Endothelial cell of umbilical vein (primary cell): ENCODE data around the gene SMAD6. TPM values are rescaled to one million over a fixed set of nuclear protein-coding genes. Genes with fewer than 3 reads are reported as not detected.

Experiments
- BruUV-seq: library from RNA; stranded (reverse); fragments of 400-500 nt; replicated peaks from 2 replicates; lab custom pipeline; 2021; lab: Mats Ljungman, UMichigan
- CTCF ChIA-PET: fragments of 300-600, 350-600 bp; sonication (Branson Sonifier 250); formaldehyde crosslinking; loops from one replicate; lab custom pipeline; 2021; ENCODE audit warnings: antibody characterized with exemption, inconsistent platforms; lab: Charles Lee
- POLR2A ChIA-PET: fragments of 300-600, 350-600 bp; sonication (Branson Sonifier 250); formaldehyde crosslinking; loops from one replicate; lab custom pipeline; 2021; ENCODE audit warnings: antibody characterized with exemption, inconsistent platforms; lab: Charles Lee
- DNase-seq: peaks from one replicate; pipeline ENCODE4 v3.0.0-alpha.2; 2011; ENCODE audit warnings: low read depth, low spot score
- FAIRE-seq: peaks from 2 replicates; lab custom pipeline; 2011; peaks lifted over from hg19 to GRCh38; lab: Jason Lieb, UNC
- H2AFZ ChIP-seq: 2 replicates; pipeline ENCODE4 v1.6.0; 2012; ENCODE audit warnings: low read depth, low read length, control low read depth, inconsistent platforms
- H3K27ac ChIP-seq: 2 replicates; pipeline ENCODE4 v1.5.1; 2011; ENCODE audit warnings: low read depth, mild to moderate bottlenecking, control low read depth, low read length, moderate library complexity; ENCODE audit not compliant: insufficient read depth
- H3K27me3 ChIP-seq, 2 experiments: 2 replicates each; pipeline versions ENCODE4 v1.6.0 to v1.6.1; 2011; ENCODE audit warnings: low read length in 2 of 2, mixed read lengths in 1 of 2; ENCODE audit not compliant: control insufficient read depth in 2 of 2, insufficient read depth in 2 of 2
- H3K36me3 ChIP-seq, 2 experiments: 2 replicates in 1 of 2; 3 replicates in 1 of 2; pipeline ENCODE4 v1.5.1; 2011; ENCODE audit warnings: low read length in 2 of 2, mild to moderate bottlenecking in 1 of 2, moderate library complexity in 1 of 2; ENCODE audit not compliant: control insufficient read depth in 2 of 2, insufficient read depth in 2 of 2; ENCODE audit errors: extremely low read depth in 1 of 2
- H3K4me1 ChIP-seq: 3 replicates; pipeline ENCODE4 v1.5.1; 2011; ENCODE audit warnings: mild to moderate bottlenecking, low read length; ENCODE audit not compliant: control insufficient read depth, insufficient read depth; ENCODE audit errors: extremely low read depth
- H3K4me2 ChIP-seq: 2 replicates; pipeline ENCODE4 v1.6.1; 2011; ENCODE audit warnings: low read length, control low read depth, mixed read lengths; ENCODE audit not compliant: insufficient read depth
- H3K4me3 ChIP-seq, 3 experiments: fragments of 200-600 bp in 1 of 3; sonication (generic), shearing (Covaris generic) in 1 of 3; replicated peaks in 1 of 3; 2 replicates each; pipeline ENCODE4 v1.5.1; 2011 to 2016; ENCODE audit warnings: control low read depth in 3 of 3, low read length in 3 of 3, mild to moderate bottlenecking in 2 of 3, inconsistent platforms in 1 of 3, low read depth in 1 of 3, moderate library complexity in 1 of 3; ENCODE audit not compliant: insufficient read depth in 1 of 3
- H3K79me2 ChIP-seq: 2 replicates; pipeline ENCODE4 v1.6.0; 2012; ENCODE audit warnings: low read length, inconsistent platforms; ENCODE audit not compliant: control insufficient read depth, insufficient read depth
- H3K9ac ChIP-seq: replicated peaks from 2 replicates; pipeline ENCODE3; 2011; ENCODE audit warnings: low read length, control low read depth; ENCODE audit not compliant: insufficient read depth; ENCODE audit errors: extremely low read depth
- H3K9me1 ChIP-seq: replicated peaks from 3 replicates; pipeline ENCODE4 v1.6.0; 2011; ENCODE audit warnings: mild to moderate bottlenecking, low read length; ENCODE audit not compliant: control insufficient read depth, insufficient read depth; ENCODE audit errors: extremely low read depth
- H3K9me3 ChIP-seq: replicated peaks from 2 replicates; pipeline ENCODE4 v1.5.1; 2012; ENCODE audit warnings: low read length, inconsistent platforms; ENCODE audit not compliant: control insufficient read depth, insufficient read depth
- H4K20me1 ChIP-seq: replicated peaks from 2 replicates; pipeline ENCODE3; 2011; ENCODE audit warnings: mild to moderate bottlenecking, low read length; ENCODE audit not compliant: control insufficient read depth, insufficient read depth; ENCODE audit errors: extremely low read depth
- EZH2 ChIP-seq: IDR thresholded peaks from 2 replicates; pipeline ENCODE4 v1.6.1; 2012; ENCODE audit warnings: borderline replicate concordance, low read depth, mild to moderate bottlenecking, moderate library complexity, low read length, inconsistent platforms; ENCODE audit not compliant: severe bottlenecking
- FOS ChIP-seq: IDR thresholded peaks from 2 replicates; pipeline ENCODE4 v1.6.1; 2011; ENCODE audit warnings: mild to moderate bottlenecking, low read length, moderate library complexity, borderline replicate concordance; ENCODE audit not compliant: insufficient read depth
- GATA2 ChIP-seq: IDR thresholded peaks from 2 replicates; pipeline ENCODE4 v1.7.0; 2011; ENCODE audit warnings: low read depth, mild to moderate bottlenecking, moderate library complexity, mixed read lengths, low read length; ENCODE audit not compliant: insufficient read length, insufficient read depth
- JUN ChIP-seq: IDR thresholded peaks from 2 replicates; pipeline ENCODE4 v1.6.1; 2011; ENCODE audit warnings: borderline replicate concordance, low read depth; ENCODE audit not compliant: insufficient read length, insufficient read depth
- MYC ChIP-seq: IDR thresholded peaks from one replicate; pipeline ENCODE4 v1.6.1; 2011; ENCODE audit warnings: mild to moderate bottlenecking, low read depth, low read length
- POLR2A ChIP-seq: IDR thresholded peaks from 2 replicates; pipeline ENCODE4 v1.6.1; 2012; ENCODE audit warnings: low read depth, mild to moderate bottlenecking, control low read depth, low read length
- POLR2AphosphoS5 ChIP-seq: IDR thresholded peaks from 2 replicates; pipeline ENCODE4 v1.6.1; 2012; ENCODE audit warnings: low read depth, mild to moderate bottlenecking, control low read depth, low read length, moderate library complexity; ENCODE audit not compliant: insufficient read depth
- dilution Hi-C: fragments of 300-500 bp; cut with MboI; formaldehyde crosslinking; loops from one replicate; pipeline ENCODE4 v1.15.0; 2019; ENCODE audit warnings: low sequenced_read_pairs; ENCODE audit not compliant: extremely low pct_ligation_motif_present
- intact Hi-C: fragments of 100-400 bp; cut with micrococcal nuclease; formaldehyde crosslinking; loops from one replicate; pipeline ENCODE4 v1.10.0; 2022
- polyA plus RNA-seq, 4 experiments: library from polyadenylated mRNA; depleted of rRNA in 3 of 4; stranded (reverse) in 3 of 4; unstranded in 1 of 4; fragments of >200 nt; gene quantifications; 2 replicates each; pipeline versions ENCODE4 v1.2.1 to v1.2.3, GENCODE V29; 2011 to 2012; ENCODE audit warnings: missing spikeins in 1 of 4
- total RNA-seq: library from RNA; stranded (reverse); gene quantifications from 2 replicates; pipeline ENCODE4 v1.2.3, GENCODE V29; 2021
- TF ChIP-seq, protein P1 (sequence below), 2 donors: IDR thresholded peaks; 1 replicate in 1 of 2; 2 replicates in 1 of 2; pipeline ENCODE4 v1.5.1; 2011; ENCODE audit warnings: low read length in 2 of 2, mild to moderate bottlenecking in 2 of 2, moderate library complexity in 2 of 2, control low read depth in 1 of 2, inconsistent platforms in 1 of 2, low read depth in 1 of 2; ENCODE audit not compliant: insufficient read depth in 1 of 2; ENCODE audit errors: extremely low read depth in 1 of 2
- TF ChIP-seq, protein P2 (sequence below): IDR thresholded peaks from 2 replicates; pipeline ENCODE4 v1.6.1; 2011; ENCODE audit not compliant: insufficient read depth, insufficient read length

The SMAD6 gene
- total and polyA plus RNA-seq, 2 donors (not counting 3 experiments of a cell fraction or from before 2014, with no cell fraction given): 7.3 to 12.5 TPM

DNA sequence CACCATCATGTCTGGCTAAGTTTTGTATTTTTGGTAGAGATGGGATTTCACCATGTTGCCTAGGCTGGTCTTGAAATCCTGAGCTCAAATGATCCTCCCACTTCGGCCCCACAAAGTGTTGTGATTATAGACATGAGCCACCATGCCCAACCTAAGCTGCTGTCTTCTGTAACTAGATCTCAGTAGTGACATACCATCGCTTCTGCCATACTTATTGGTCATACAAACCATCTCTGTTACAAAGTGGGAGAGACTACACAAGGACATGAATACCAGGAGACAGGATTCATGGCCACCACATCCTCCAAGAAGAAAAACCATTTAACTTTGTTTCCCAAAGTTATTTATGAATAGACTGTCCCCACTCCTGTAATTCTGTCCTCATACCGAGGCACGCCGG is 81.3 kb downstream of the SMAD6 start:
- Histone ChIP-seq H3K27ac (no peak overlapping the region), H3K9ac (no peak overlapping the region), H3K4me2 (no peak overlapping the region), H3K9me3 (no peaks in the 10 kb centered on the region), H3K27me3 (no peaks in the 10 kb centered on the region), H4K20me1 (no peaks in the 10 kb centered on the region), H3K4me3 (no peak overlapping the region), H2AFZ (no peak overlapping the region), H3K4me1 (peaks cover 4% of the 10 kb centered on the region), H3K36me3 (peaks cover 0 to 3% of the 10 kb centered on the region in 2 experiments), H3K79me2 (no peaks in the 10 kb centered on the region), H3K9me1 (no peaks in the 10 kb centered on the region)
- ChIA-PET CTCF (interaction anchor here (0.8 to 3.4 kb wide), 4 partner anchors 15 to 83 kb away, joined by 3 to 14 read pairs (median 4); no protein-coding TSS in a partner anchor), POLR2A (no interaction called here)
- TF ChIP-seq, protein P1, sequence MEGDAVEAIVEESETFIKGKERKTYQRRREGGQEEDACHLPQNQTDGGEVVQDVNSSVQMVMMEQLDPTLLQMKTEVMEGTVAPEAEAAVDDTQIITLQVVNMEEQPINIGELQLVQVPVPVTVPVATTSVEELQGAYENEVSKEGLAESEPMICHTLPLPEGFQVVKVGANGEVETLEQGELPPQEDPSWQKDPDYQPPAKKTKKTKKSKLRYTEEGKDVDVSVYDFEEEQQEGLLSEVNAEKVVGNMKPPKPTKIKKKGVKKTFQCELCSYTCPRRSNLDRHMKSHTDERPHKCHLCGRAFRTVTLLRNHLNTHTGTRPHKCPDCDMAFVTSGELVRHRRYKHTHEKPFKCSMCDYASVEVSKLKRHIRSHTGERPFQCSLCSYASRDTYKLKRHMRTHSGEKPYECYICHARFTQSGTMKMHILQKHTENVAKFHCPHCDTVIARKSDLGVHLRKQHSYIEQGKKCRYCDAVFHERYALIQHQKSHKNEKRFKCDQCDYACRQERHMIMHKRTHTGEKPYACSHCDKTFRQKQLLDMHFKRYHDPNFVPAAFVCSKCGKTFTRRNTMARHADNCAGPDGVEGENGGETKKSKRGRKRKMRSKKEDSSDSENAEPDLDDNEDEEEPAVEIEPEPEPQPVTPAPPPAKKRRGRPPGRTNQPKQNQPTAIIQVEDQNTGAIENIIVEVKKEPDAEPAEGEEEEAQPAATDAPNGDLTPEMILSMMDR (IDR thresholded peaks at IDR 0.05; ENCODE audit: extremely low read depth in 1 of 2, insufficient read depth in 1 of 2, low read depth in 1 of 2, low read length in 2 of 2): no peak
- TF ChIP-seq EZH2 (no peak), FOS (no peak), GATA2 (no peak), MYC (no peak), POLR2AphosphoS5 (no peak), POLR2A (no peak), JUN (no peak)
- TF ChIP-seq, protein P2, sequence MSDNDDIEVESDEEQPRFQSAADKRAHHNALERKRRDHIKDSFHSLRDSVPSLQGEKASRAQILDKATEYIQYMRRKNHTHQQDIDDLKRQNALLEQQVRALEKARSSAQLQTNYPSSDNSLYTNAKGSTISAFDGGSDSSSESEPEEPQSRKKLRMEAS: no peak
- DNase-seq (no peak), FAIRE-seq (no peak)
- no TSS peak for BruUV-seq
- dilution Hi-C loops: no loop called here
- intact Hi-C loops: no loop called here
